Measurements from ENCODE around the gene SEZ6L. TPM values are rescaled to one million over a fixed set of nuclear protein-coding genes. Genes with fewer than 3 reads are reported as not detected.

SEZ6L gene
- total RNA-seq, 4 donors from 2014 or later, result 0.23 to 0.83 (median 0.49) TPM

- intact Hi-C loops (cut with DNase I), result loop anchor here (5.0 kb wide), 1 partner anchor 100 kb away; no protein-coding TSS in a partner anchor
- H3K27me3 ChIP-seq, result peaks cover 0 to 56% (median 2%) of the 10 kb centered on the region in 4 donors
- peaks cover 4 to 8% (median 8%) of the 10 kb centered on the region in 4 donors for H3K4me1 ChIP-seq
- H3K9me3 ChIP-seq, result no peaks in the 10 kb centered on the region
- no peaks in the 10 kb centered on the region for H3K36me3 ChIP-seq
- WGBS, result 81% methylated on average over 2 of the region's 3 CpGs
- no peak for DNase-seq (ENCODE audit: extremely low spot score)
- no peak overlapping the region for H3K4me3 ChIP-seq
- TF ChIP-seq EP300 (IDR thresholded peaks at IDR 0.05) (no peak), CTCF (IDR thresholded peaks at IDR 0.05) (no peak), POLR2AphosphoS5 (IDR thresholded peaks at IDR 0.05) (no peak), POLR2A (IDR thresholded peaks at IDR 0.05; ENCODE audit: low read depth) (no peak)
- no peak overlapping the region for H3K27ac ChIP-seq (replicated peaks in 1 of 4)
These were observed 193.2 kb downstream of the SEZ6L start for GRCh38 chr22:26362471-26362870.

GRCh38 chr22:26364066-26365015 is 195.1 kb downstream of the SEZ6L start:
- intact Hi-C loops (cut with DNase I), result loop anchor here (5.0 kb wide), 1 partner anchor 98 kb away; no protein-coding TSS in a partner anchor
- TF ChIP-seq CTCF (IDR thresholded peaks at IDR 0.05), result peak; percentile 44 to 60 (median 50)
- no peak for TF ChIP-seq POLR2A (IDR thresholded peaks at IDR 0.05; ENCODE audit: low read depth)
- H3K4me3 ChIP-seq, result no peak overlapping the region
- no peak for DNase-seq (ENCODE audit: extremely low spot score)
- H3K9me3 ChIP-seq, result no peaks in the 10 kb centered on the region
- H3K36me3 ChIP-seq, result no peaks in the 10 kb centered on the region
- peaks cover 4 to 8% (median 8%) of the 10 kb centered on the region in 4 donors for H3K4me1 ChIP-seq
- WGBS, result 37% methylated on average over 12 of the region's 12 CpGs
- no peak overlapping the region for H3K27ac ChIP-seq (replicated peaks in 1 of 4)
- H3K27me3 ChIP-seq, result peaks cover 0 to 65% (median 2%) of the 10 kb centered on the region in 4 donors

- DNase-seq (ENCODE audit: extremely low spot score), result no peak
- Histone ChIP-seq H3K27ac (replicated peaks in 1 of 4) (no peak overlapping the region), H3K4me1 (no peaks in the 10 kb centered on the region), H3K4me3 (no peak overlapping the region), H3K36me3 (no peaks in the 10 kb centered on the region), H3K27me3 (peaks cover 0 to 59% (median 0%) of the 10 kb centered on the region in 4 donors), H3K9me3 (no peaks in the 10 kb centered on the region)
- WGBS, result 43% methylated on average over 19 of the region's 19 CpGs
- intact Hi-C loops (cut with DNase I), result no loop called here
- TF ChIP-seq CTCF (IDR thresholded peaks at IDR 0.05), result peak; percentile 46 to 72 (median 57)
- TF ChIP-seq POLR2AphosphoS5 (IDR thresholded peaks at IDR 0.05), result no peak
These were observed 198.4 kb downstream of the SEZ6L start for GRCh38 chr22:26367402-26368245.

- Histone ChIP-seq H3K36me3 (no peaks in the 10 kb centered on the region), H3K9me3 (no peaks in the 10 kb centered on the region), H3K27me3 (peaks cover 0 to 80% (median 13%) of the 10 kb centered on the region in 4 donors), H3K4me1 (no peaks in the 10 kb centered on the region), H3K27ac (replicated peaks in 1 of 4) (no peak overlapping the region), H3K4me3 (no peak overlapping the region)
- intact Hi-C loops (cut with DNase I), result no loop called here
- DNase-seq (ENCODE audit: extremely low spot score), result no peak
- TF ChIP-seq POLR2A (IDR thresholded peaks at IDR 0.05; ENCODE audit: low read depth), result no peak
- no peak for TF ChIP-seq CTCF (IDR thresholded peaks at IDR 0.05)
- no peak for TF ChIP-seq EP300 (IDR thresholded peaks at IDR 0.05)
- WGBS, result 79% methylated on average over 4 of the region's 4 CpGs
These were observed 203.6 kb downstream of the SEZ6L start for GRCh38 chr22:26372890-26373289.
